Left forelimb (tissue), 1 donor: ENCODE data around the gene UPF3A.
"Not testable (repeated sequence)": the region's sequence is repeated elsewhere in the genome, so short reads cannot be mapped to it uniquely, and the experiment has no call there.

Experiments
- DNase-seq: peaks from one replicate; pipeline ENCODE4 v3.0.0-alpha.2; 2018; ENCODE audit warnings: low spot score

The UPF3A gene

GRCh38 chr13:114304346-114305034 lies 23.1 kb downstream of the UPF3A start:
- no peak for DNase-seq

- DNase-seq: no peak
Measured at GRCh38 chr13:114309086-114309485, 27.7 kb downstream of the UPF3A start.

DNA sequence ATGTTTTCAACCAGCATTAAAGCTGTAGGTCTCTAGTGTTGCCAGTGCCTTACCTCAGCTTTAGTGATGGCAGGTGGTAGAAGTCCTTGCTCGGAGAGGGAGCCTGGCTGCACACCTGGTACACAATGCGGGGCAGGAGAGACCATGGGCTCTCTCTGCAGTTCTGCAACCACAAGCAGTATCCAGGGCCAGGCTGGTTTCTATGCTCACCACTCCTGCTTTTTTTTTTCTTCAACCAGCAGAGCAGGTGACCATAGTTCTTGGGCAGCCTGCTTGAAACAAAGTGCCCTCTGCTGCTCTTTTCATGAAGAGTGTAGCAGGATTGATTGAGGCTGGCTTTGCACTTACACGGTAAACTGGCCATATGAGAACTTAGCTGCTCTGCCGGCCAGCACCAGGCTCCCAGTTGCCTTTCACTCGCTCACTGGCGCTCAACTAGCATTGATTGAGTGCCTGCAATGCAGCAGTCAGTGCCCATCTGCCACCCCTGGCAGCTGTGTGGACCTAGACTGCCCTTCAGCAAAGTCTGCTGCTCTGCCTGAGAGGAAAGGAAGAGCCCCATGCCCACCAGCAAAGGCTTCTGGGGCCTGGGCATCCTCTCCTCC lies 28.5 kb downstream of the UPF3A start:
- DNase-seq: no peak

DNA sequence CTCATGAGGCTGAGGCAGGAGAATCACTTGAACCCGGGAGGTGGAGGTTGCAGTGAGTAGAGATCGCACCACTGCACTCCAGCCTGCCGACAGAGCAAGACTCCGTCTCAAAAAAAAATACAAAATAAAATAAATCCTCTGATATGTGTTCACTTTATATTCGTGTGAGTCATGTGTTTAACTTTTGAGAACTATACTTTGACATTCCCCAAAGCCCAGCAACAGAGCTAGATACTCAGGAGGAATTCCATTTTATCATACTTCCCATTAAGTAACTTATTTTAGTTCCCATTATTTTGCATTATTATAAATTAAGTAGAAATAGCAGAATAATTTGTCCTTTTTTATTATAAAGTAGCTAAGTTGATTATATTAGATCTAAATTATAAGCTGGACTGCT lies 29.6 kb downstream of the UPF3A start:
- no peak for DNase-seq

GRCh38 chr13:114311387-114311786 lies 30.0 kb downstream of the UPF3A start:
- no peak for DNase-seq

- DNase-seq: no peak
Measured at GRCh38 chr13:114311908-114312307, 30.5 kb downstream of the UPF3A start.

DNA sequence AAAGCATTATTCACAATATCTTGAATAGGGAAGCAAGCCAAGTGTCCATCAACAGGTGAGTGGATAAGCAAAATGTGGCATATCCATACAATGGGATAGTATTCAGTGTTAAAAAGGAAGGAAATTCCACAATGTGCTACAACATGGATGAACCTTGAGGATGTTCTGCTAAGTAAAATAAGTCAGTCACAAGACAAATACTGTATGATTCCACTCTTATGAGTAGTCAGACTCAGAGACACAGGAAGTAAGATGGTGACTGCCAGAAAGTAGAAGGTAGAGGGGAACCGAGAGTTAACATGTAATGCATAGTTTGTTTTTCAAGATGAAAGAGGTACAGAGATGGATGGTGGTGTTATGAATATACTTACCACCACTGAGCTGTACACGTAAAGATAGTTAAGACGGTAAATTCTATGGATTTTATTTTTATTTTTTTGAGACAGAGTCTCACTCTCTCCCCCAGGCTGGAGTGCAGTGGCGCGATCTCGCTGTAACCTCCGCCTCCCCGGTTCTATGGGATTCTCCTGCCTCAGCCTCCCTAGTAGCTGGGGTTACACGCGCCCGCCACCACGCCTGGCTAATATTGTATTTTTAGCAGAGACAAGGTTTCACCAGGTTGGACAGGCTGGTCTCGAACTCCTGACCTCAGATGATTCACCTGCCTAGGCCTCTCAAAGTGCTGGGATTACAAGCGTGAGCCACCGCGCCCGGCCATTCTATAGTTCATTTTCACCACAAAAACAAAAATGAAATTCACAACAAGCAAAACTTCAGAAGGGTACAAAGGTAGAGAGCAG lies 31.9 kb downstream of the UPF3A start:
- no peak for DNase-seq

DNA sequence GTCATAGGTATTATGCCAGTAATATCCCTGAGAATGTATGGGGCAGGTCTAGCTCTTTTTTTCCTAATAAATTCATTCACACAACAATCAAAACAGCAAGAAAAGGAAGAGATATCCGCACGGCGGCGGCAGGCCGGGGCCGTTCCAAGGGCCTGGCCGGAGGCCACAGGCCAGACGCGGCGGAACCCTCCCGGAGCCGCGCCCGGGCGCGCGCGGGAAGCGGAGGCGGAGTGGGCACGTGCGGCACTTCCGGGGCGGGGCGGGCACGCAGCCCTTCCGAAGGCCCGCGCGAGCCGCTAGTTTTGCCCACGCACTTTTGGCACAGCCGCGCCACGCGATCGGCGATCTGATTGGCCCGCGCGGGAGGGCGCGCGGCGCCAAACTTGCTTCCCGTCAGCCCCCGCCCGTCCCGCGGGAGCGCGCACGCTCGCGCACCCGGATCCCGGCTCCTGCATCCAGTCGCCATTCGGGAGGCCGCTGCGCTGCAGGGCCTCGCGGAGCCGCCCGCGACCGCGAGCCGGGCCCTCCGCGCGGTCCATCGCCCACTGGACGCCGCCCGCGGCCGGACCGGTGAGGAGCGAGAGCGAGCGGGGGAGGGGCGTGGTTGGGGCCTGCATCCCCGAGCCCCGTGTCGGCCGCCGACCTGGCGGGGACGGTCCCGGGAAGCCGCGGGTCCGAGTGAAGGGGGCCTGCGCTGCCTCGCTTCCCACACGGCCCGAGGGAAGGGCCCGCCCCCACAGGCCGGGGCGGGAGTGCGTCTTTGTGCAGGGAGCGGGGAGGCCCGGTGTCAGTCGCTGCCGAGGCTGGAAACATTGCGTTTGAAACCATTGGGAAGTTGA lies 32.9 kb downstream of the UPF3A start, which contains the start of gene CHAMP1:
Gene CHAMP1, plus strand, starts transcription at position 430 of the 839 bp plus-strand sequence. CDS start 9,340 bp downstream, outside the sequence.
- DNase-seq: peak; percentile 97

- no peak for DNase-seq
Measured at GRCh38 chr13:114315074-114315785, 33.8 kb downstream of the UPF3A start.

DNA sequence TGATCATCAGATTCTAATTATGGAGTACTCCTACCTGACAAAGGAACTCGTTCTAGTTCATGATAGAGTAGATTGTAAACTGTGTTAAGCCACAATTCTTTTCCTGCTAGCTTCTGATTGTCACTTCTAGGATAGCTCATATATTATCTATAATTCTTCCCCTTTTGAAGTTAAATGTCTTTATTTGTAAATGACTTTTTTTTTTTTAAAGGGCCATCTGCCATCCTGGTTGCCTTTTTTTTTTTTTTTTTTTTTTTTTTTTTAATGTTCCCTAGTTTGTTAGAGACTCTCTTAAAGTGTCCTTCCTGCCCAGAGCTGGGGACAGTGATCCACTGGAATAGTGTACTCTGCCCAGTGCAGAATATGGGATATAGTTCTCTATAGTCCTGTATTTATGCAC lies 37.2 kb downstream of the UPF3A start:
- no peak for DNase-seq

GRCh38 chr13:114319441-114319913 lies 38.1 kb downstream of the UPF3A start:
- DNase-seq: no peak

- no peak for DNase-seq
Measured at GRCh38 chr13:114320065-114320464, 38.7 kb downstream of the UPF3A start.

DNA sequence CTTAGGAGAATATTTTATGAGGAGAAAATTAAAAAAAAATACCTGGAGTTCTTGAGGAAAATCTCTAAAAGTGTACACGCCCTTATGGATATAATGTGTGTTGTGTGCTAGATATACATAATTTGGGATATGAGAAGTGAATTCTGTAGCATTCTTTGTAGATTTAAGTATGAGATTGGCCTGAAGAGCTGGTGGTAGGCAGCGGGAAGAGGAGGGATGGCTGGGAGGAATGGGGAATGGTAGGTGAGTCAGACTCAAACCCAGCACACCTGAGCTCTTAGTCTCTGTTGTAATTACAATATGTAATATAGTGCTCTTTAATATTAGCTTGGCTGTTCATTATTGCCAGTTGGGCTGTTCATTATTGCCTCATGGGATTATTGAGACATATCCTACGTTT lies 39.9 kb downstream of the UPF3A start:
- no peak for DNase-seq

DNA sequence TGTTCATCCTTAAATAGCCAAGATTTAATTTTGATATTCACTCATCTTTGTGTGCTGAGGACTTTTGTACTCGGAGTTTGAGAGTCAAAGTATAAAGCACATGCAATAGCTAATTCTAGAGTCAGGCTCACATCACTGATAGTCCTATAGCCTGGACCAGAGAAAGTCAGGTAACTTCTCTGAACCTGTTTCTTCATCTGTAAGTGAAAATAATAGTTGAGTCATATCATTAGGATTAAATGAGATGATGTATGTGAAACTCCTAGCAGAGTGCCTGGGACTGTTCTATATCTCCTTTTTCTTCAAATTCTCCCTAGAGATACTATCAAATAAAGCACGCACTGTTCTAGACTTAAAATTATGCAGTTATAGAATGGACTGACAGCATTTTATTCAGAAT lies 41.9 kb downstream of the UPF3A start:
- no peak for DNase-seq

DNA sequence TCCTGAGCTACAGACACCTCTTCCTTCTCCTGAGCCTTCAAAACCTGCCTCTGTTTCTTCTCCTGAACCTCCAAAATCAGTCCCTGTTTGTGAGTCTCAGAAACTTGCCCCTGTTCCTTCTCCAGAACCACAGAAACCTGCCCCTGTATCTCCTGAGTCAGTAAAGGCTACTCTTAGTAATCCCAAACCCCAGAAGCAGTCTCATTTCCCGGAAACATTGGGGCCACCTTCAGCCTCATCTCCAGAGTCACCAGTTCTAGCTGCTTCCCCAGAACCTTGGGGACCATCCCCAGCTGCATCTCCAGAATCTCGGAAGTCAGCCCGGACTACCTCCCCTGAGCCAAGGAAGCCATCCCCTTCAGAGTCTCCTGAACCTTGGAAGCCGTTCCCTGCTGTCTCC lies 42.9 kb downstream of the UPF3A start:
- no peak for DNase-seq

GRCh38 chr13:114325729-114326128 lies 44.3 kb downstream of the UPF3A start:
- no peak for DNase-seq

GRCh38 chr13:114328034-114328433 lies 46.6 kb downstream of the UPF3A start:
- DNase-seq: no peak

- no peak for DNase-seq
Measured at GRCh38 chr13:114328595-114328994, 47.2 kb downstream of the UPF3A start.

DNA sequence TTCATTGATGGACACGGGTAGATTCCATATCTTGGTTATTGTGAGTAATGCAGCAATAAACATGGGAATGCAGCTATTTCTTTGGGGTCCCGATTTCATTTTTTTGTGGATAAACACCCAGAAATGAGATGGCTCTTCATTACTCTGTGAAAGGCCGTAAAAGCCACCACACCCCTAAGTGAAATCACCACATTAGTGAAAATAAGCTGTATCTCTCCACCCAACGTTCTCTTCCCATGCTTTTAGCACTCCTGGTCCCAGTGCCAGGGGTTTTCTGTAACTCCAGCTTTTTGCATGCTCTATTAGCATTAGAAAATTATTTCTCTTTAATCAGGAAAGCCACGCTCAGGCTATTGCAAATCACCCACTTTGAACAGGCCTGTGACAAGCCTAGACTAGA lies 48.7 kb downstream of the UPF3A start:
- no peak for DNase-seq

DNA sequence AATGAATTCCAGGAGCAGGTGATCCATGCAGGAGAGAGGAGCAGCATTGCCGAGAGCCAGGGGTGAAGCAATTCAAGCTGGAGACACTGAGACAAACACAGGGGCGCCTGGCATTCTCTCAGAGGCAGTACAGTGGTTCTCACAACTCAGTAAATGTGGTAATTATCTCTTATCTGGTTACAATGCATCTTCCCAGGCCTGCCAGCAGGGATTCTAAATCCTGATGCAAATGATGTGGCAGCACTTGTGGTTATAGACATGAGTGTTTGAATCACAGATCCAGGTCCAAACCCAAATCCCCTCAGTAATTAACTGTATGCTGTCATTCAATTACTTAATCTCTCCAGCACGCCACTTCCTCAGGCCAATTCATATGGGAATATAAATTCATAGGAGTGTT lies 52.5 kb downstream of the UPF3A start:
- not testable (repeated sequence) for DNase-seq

- DNase-seq: no peak
Measured at GRCh38 chr13:114334305-114335053, 53.1 kb downstream of the UPF3A start.
